Endothelial cell of umbilical vein (primary cell): ENCODE data around the gene BACH2. TPM values are rescaled to one million over a fixed set of nuclear protein-coding genes. Genes with fewer than 3 reads are reported as not detected.

ENCODE experiments used
- BruUV-seq: library from RNA; stranded (reverse); fragments of 400-500 nt; replicated peaks from 2 replicates; lab custom pipeline; 2021; lab: Mats Ljungman, UMichigan
- CTCF ChIA-PET: fragments of 300-600, 350-600 bp; sonication (Branson Sonifier 250); formaldehyde crosslinking; loops from one replicate; lab custom pipeline; 2021; ENCODE audit warnings: antibody characterized with exemption, inconsistent platforms; lab: Charles Lee
- POLR2A ChIA-PET: fragments of 300-600, 350-600 bp; sonication (Branson Sonifier 250); formaldehyde crosslinking; loops from one replicate; lab custom pipeline; 2021; ENCODE audit warnings: antibody characterized with exemption, inconsistent platforms; lab: Charles Lee
- DNase-seq: peaks from one replicate; pipeline ENCODE4 v3.0.0-alpha.2; 2011; ENCODE audit warnings: low read depth, low spot score
- FAIRE-seq: peaks from 2 replicates; lab custom pipeline; 2011; peaks lifted over from hg19 to GRCh38; lab: Jason Lieb, UNC
- H2AFZ ChIP-seq: 2 replicates; pipeline ENCODE4 v1.6.0; 2012; ENCODE audit warnings: low read depth, low read length, control low read depth, inconsistent platforms
- H3K27ac ChIP-seq: 2 replicates; pipeline ENCODE4 v1.5.1; 2011; ENCODE audit warnings: low read depth, mild to moderate bottlenecking, control low read depth, low read length, moderate library complexity; ENCODE audit not compliant: insufficient read depth
- H3K27me3 ChIP-seq, 2 experiments: 2 replicates each; pipeline versions ENCODE4 v1.6.0 to v1.6.1; 2011; ENCODE audit warnings: low read length in 2 of 2, mixed read lengths in 1 of 2; ENCODE audit not compliant: control insufficient read depth in 2 of 2, insufficient read depth in 2 of 2
- H3K36me3 ChIP-seq, 2 experiments: 2 replicates in 1 of 2; 3 replicates in 1 of 2; pipeline ENCODE4 v1.5.1; 2011; ENCODE audit warnings: low read length in 2 of 2, mild to moderate bottlenecking in 1 of 2, moderate library complexity in 1 of 2; ENCODE audit not compliant: control insufficient read depth in 2 of 2, insufficient read depth in 2 of 2; ENCODE audit errors: extremely low read depth in 1 of 2
- H3K4me1 ChIP-seq: 3 replicates; pipeline ENCODE4 v1.5.1; 2011; ENCODE audit warnings: mild to moderate bottlenecking, low read length; ENCODE audit not compliant: control insufficient read depth, insufficient read depth; ENCODE audit errors: extremely low read depth
- H3K4me2 ChIP-seq: 2 replicates; pipeline ENCODE4 v1.6.1; 2011; ENCODE audit warnings: low read length, control low read depth, mixed read lengths; ENCODE audit not compliant: insufficient read depth
- H3K4me3 ChIP-seq, 3 experiments: fragments of 200-600 bp in 1 of 3; sonication (generic), shearing (Covaris generic) in 1 of 3; replicated peaks in 1 of 3; 2 replicates each; pipeline ENCODE4 v1.5.1; 2011 to 2016; ENCODE audit warnings: control low read depth in 3 of 3, low read length in 3 of 3, mild to moderate bottlenecking in 2 of 3, inconsistent platforms in 1 of 3, low read depth in 1 of 3, moderate library complexity in 1 of 3; ENCODE audit not compliant: insufficient read depth in 1 of 3
- H3K79me2 ChIP-seq: 2 replicates; pipeline ENCODE4 v1.6.0; 2012; ENCODE audit warnings: low read length, inconsistent platforms; ENCODE audit not compliant: control insufficient read depth, insufficient read depth
- H3K9ac ChIP-seq: replicated peaks from 2 replicates; pipeline ENCODE3; 2011; ENCODE audit warnings: low read length, control low read depth; ENCODE audit not compliant: insufficient read depth; ENCODE audit errors: extremely low read depth
- H3K9me1 ChIP-seq: replicated peaks from 3 replicates; pipeline ENCODE4 v1.6.0; 2011; ENCODE audit warnings: mild to moderate bottlenecking, low read length; ENCODE audit not compliant: control insufficient read depth, insufficient read depth; ENCODE audit errors: extremely low read depth
- H3K9me3 ChIP-seq: replicated peaks from 2 replicates; pipeline ENCODE4 v1.5.1; 2012; ENCODE audit warnings: low read length, inconsistent platforms; ENCODE audit not compliant: control insufficient read depth, insufficient read depth
- H4K20me1 ChIP-seq: replicated peaks from 2 replicates; pipeline ENCODE3; 2011; ENCODE audit warnings: mild to moderate bottlenecking, low read length; ENCODE audit not compliant: control insufficient read depth, insufficient read depth; ENCODE audit errors: extremely low read depth
- EZH2 ChIP-seq: IDR thresholded peaks from 2 replicates; pipeline ENCODE4 v1.6.1; 2012; ENCODE audit warnings: borderline replicate concordance, low read depth, mild to moderate bottlenecking, moderate library complexity, low read length, inconsistent platforms; ENCODE audit not compliant: severe bottlenecking
- FOS ChIP-seq: IDR thresholded peaks from 2 replicates; pipeline ENCODE4 v1.6.1; 2011; ENCODE audit warnings: mild to moderate bottlenecking, low read length, moderate library complexity, borderline replicate concordance; ENCODE audit not compliant: insufficient read depth
- GATA2 ChIP-seq: IDR thresholded peaks from 2 replicates; pipeline ENCODE4 v1.7.0; 2011; ENCODE audit warnings: low read depth, mild to moderate bottlenecking, moderate library complexity, mixed read lengths, low read length; ENCODE audit not compliant: insufficient read length, insufficient read depth
- JUN ChIP-seq: IDR thresholded peaks from 2 replicates; pipeline ENCODE4 v1.6.1; 2011; ENCODE audit warnings: borderline replicate concordance, low read depth; ENCODE audit not compliant: insufficient read length, insufficient read depth
- MYC ChIP-seq: IDR thresholded peaks from one replicate; pipeline ENCODE4 v1.6.1; 2011; ENCODE audit warnings: mild to moderate bottlenecking, low read depth, low read length
- POLR2A ChIP-seq: IDR thresholded peaks from 2 replicates; pipeline ENCODE4 v1.6.1; 2012; ENCODE audit warnings: low read depth, mild to moderate bottlenecking, control low read depth, low read length
- POLR2AphosphoS5 ChIP-seq: IDR thresholded peaks from 2 replicates; pipeline ENCODE4 v1.6.1; 2012; ENCODE audit warnings: low read depth, mild to moderate bottlenecking, control low read depth, low read length, moderate library complexity; ENCODE audit not compliant: insufficient read depth
- dilution Hi-C: fragments of 300-500 bp; cut with MboI; formaldehyde crosslinking; loops from one replicate; pipeline ENCODE4 v1.15.0; 2019; ENCODE audit warnings: low sequenced_read_pairs; ENCODE audit not compliant: extremely low pct_ligation_motif_present
- intact Hi-C: fragments of 100-400 bp; cut with micrococcal nuclease; formaldehyde crosslinking; loops from one replicate; pipeline ENCODE4 v1.10.0; 2022
- polyA plus RNA-seq, 4 experiments: library from polyadenylated mRNA; depleted of rRNA in 3 of 4; stranded (reverse) in 3 of 4; unstranded in 1 of 4; fragments of >200 nt; gene quantifications; 2 replicates each; pipeline versions ENCODE4 v1.2.1 to v1.2.3, GENCODE V29; 2011 to 2012; ENCODE audit warnings: missing spikeins in 1 of 4
- total RNA-seq: library from RNA; stranded (reverse); gene quantifications from 2 replicates; pipeline ENCODE4 v1.2.3, GENCODE V29; 2021
- TF ChIP-seq, protein P1 (sequence below): IDR thresholded peaks from 2 replicates; pipeline ENCODE4 v1.6.1; 2011; ENCODE audit not compliant: insufficient read depth, insufficient read length
- TF ChIP-seq, protein P2 (sequence below), 2 donors: IDR thresholded peaks; 1 replicate in 1 of 2; 2 replicates in 1 of 2; pipeline ENCODE4 v1.5.1; 2011; ENCODE audit warnings: low read length in 2 of 2, mild to moderate bottlenecking in 2 of 2, moderate library complexity in 2 of 2, control low read depth in 1 of 2, inconsistent platforms in 1 of 2, low read depth in 1 of 2; ENCODE audit not compliant: insufficient read depth in 1 of 2; ENCODE audit errors: extremely low read depth in 1 of 2

BACH2 gene
- total and polyA plus RNA-seq, 2 donors (not counting 3 experiments of a cell fraction or from before 2014, with no cell fraction given) = 1.7 to 5.6 TPM

DNA sequence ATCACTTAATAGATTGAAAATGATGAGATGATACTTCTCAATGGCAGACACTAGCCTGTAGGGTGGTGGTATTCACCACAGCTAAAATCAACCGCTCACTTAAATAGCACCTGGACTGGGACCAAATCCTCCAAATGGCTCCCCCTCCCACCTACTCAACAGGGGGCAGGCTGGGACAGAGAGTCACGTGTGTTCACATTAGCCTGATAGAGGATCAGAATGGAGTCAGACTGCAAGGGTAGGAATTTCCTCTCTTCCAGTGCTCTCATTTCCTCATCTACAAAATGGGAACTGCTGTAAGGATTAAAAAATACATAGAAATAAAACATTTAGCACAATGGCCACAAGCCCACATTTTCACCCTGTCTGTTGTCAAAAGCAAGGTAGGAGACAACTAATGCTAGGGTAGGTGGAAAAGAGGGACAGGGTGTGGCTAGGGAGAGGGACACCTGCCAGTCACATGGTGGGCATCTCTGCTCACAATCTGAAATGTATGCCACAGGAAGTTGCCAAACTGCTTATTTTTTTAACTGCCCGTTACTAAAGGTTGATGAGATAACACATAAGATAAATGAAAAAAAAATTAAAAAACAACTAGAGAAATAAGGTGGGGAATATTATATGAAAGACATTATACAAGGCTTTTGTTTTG lies 55.3 kb downstream of the BACH2 start:
- ChIA-PET CTCF (interaction anchor here (1.1 kb wide), 1 partner anchor 55 kb away, joined by 3 read pairs; no protein-coding TSS in a partner anchor), POLR2A (no interaction called here)
- no peak overlapping the region for H3K9ac ChIP-seq
- no peak overlapping the region for H3K27ac ChIP-seq
- no peaks in the 10 kb centered on the region for H3K9me3 ChIP-seq
- FAIRE-seq (no peak), DNase-seq (peak; percentile 61)
- H2AFZ ChIP-seq = no peak overlapping the region
- no peaks in the 10 kb centered on the region for H3K36me3 ChIP-seq
- H3K79me2 ChIP-seq = no peaks in the 10 kb centered on the region
- H3K4me1 ChIP-seq = peaks cover 10% of the 10 kb centered on the region
- TF ChIP-seq POLR2AphosphoS5 = no peak
- TF ChIP-seq EZH2 = no peak
- TF ChIP-seq, protein P1, sequence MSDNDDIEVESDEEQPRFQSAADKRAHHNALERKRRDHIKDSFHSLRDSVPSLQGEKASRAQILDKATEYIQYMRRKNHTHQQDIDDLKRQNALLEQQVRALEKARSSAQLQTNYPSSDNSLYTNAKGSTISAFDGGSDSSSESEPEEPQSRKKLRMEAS = no peak
- TF ChIP-seq, protein P2, sequence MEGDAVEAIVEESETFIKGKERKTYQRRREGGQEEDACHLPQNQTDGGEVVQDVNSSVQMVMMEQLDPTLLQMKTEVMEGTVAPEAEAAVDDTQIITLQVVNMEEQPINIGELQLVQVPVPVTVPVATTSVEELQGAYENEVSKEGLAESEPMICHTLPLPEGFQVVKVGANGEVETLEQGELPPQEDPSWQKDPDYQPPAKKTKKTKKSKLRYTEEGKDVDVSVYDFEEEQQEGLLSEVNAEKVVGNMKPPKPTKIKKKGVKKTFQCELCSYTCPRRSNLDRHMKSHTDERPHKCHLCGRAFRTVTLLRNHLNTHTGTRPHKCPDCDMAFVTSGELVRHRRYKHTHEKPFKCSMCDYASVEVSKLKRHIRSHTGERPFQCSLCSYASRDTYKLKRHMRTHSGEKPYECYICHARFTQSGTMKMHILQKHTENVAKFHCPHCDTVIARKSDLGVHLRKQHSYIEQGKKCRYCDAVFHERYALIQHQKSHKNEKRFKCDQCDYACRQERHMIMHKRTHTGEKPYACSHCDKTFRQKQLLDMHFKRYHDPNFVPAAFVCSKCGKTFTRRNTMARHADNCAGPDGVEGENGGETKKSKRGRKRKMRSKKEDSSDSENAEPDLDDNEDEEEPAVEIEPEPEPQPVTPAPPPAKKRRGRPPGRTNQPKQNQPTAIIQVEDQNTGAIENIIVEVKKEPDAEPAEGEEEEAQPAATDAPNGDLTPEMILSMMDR (IDR thresholded peaks at IDR 0.05; ENCODE audit: extremely low read depth in 1 of 2, insufficient read depth in 1 of 2, low read depth in 1 of 2, low read length in 2 of 2) = no peak
- TF ChIP-seq GATA2 = no peak
- no peak for TF ChIP-seq MYC
- no peak for TF ChIP-seq POLR2A
- TF ChIP-seq FOS = no peak
- TF ChIP-seq JUN = no peak
- no TSS peak for BruUV-seq
- intact Hi-C loops = no loop called here
- no peak overlapping the region for H3K4me3 ChIP-seq
- H3K27me3 ChIP-seq = no peaks in the 10 kb centered on the region
- H3K9me1 ChIP-seq = no peaks in the 10 kb centered on the region
- no peak overlapping the region for H3K4me2 ChIP-seq
- dilution Hi-C loops = no loop called here
- no peaks in the 10 kb centered on the region for H4K20me1 ChIP-seq
